ENCODE measurements around the gene LEKR1.
A peak's percentile ranks its signal among the peaks of the same experiment; 100 is the strongest.

LEKR1 gene

GRCh38 chr3:156816091-156816793, 9.9 kb upstream of the LEKR1 start:
- peak; percentile 89 for DNase-seq (ENCODE audit: low read depth)
- peak; percentile 11 for TF ChIP-seq CTCF (IDR thresholded peaks at IDR 0.05; ENCODE audit: insufficient read depth, low read depth, low read length, missing control alignments)
- H3K4me3 ChIP-seq (ENCODE audit: low read depth, low read length), result peak overlapping the region; percentile 83

GRCh38 chr3:156816794-156817645, 9.1 kb upstream of the LEKR1 start:
- TF ChIP-seq CTCF (IDR thresholded peaks at IDR 0.05; ENCODE audit: insufficient read depth, low read depth, low read length, missing control alignments), result peak; percentile 11
- DNase-seq (ENCODE audit: low read depth), result peak; percentile 98
- peak overlapping the region; percentile 83 for H3K4me3 ChIP-seq (ENCODE audit: low read depth, low read length)

- TF ChIP-seq CTCF (IDR thresholded peaks at IDR 0.05; ENCODE audit: insufficient read depth, low read depth, low read length, missing control alignments), result no peak
- peak overlapping the region; percentile 83 for H3K4me3 ChIP-seq (ENCODE audit: low read depth, low read length)
- no peak for DNase-seq (ENCODE audit: low read depth)
These were observed 8.4 kb upstream of the LEKR1 start for GRCh38 chr3:156817646-156818272.

GRCh38 chr3:156818273-156818651, 7.9 kb upstream of the LEKR1 start:
- no peak for TF ChIP-seq CTCF (IDR thresholded peaks at IDR 0.05; ENCODE audit: insufficient read depth, low read depth, low read length, missing control alignments)

GRCh38 chr3:156818890-156819289, 7.3 kb upstream of the LEKR1 start:
- no peak for DNase-seq (ENCODE audit: low read depth)
- peak overlapping the region; percentile 83 for H3K4me3 ChIP-seq (ENCODE audit: low read depth, low read length)
- TF ChIP-seq CTCF (IDR thresholded peaks at IDR 0.05; ENCODE audit: insufficient read depth, low read depth, low read length, missing control alignments), result no peak

More at GRCh38 chr3:156818273-156818651, 7.9 kb upstream of the LEKR1 start:
- peak overlapping the region; percentile 83 for H3K4me3 ChIP-seq (ENCODE audit: low read depth, low read length)
- peak; percentile 32 for DNase-seq (ENCODE audit: low read depth)

GRCh38 chr3:156819842-156820691, 6.1 kb upstream of the LEKR1 start:
- H3K4me3 ChIP-seq (ENCODE audit: low read depth, low read length), result no peak overlapping the region
- peak; percentile 15 for DNase-seq (ENCODE audit: low read depth)
- TF ChIP-seq CTCF (IDR thresholded peaks at IDR 0.05; ENCODE audit: insufficient read depth, low read depth, low read length, missing control alignments), result no peak
